Mononuclear cell (primary cell): ENCODE measurements around the gene IRF5. TPM values are rescaled to one million over a fixed set of nuclear protein-coding genes. Genes with fewer than 3 reads are reported as not detected.
"Not testable (repeated sequence)": the region's sequence is repeated elsewhere in the genome, so short reads cannot be mapped to it uniquely, and the experiment has no call there.

Experiments used
- H3K27me3 ChIP-seq: 2 replicates; pipeline ENCODE4 v1.6.0; 2011; ENCODE audit warnings: low read length, control low read depth; ENCODE audit not compliant: insufficient read depth
- H3K4me1 ChIP-seq: 2 replicates; pipeline ENCODE4 v1.5.1; 2011; ENCODE audit warnings: mild to moderate bottlenecking, low read length, control low read depth; ENCODE audit not compliant: insufficient read depth
- H3K4me3 ChIP-seq: 2 replicates; pipeline ENCODE4 v1.5.1; 2011; ENCODE audit warnings: mild to moderate bottlenecking, low read length, moderate library complexity
- H3K9me3 ChIP-seq: 2 replicates; pipeline ENCODE4 v1.5.1; 2011; ENCODE audit warnings: low read depth, mild to moderate bottlenecking, control low read depth, low read length
- total RNA-seq: library from RNA; depleted of rRNA; stranded (reverse); fragments of >200 nt; gene quantifications from one replicate; pipeline ENCODE4 v1.2.3, GENCODE V29; 2012

IRF5 gene
- total RNA-seq, 1 donor, result 26.7 TPM

GRCh38 chr7:128993419-128993818, 55.7 kb downstream of the IRF5 start:
- Histone ChIP-seq H3K9me3 (no peaks in the 10 kb centered on the region), H3K27me3 (no peaks in the 10 kb centered on the region), H3K4me3 (no peak overlapping the region), H3K4me1 (no peaks in the 10 kb centered on the region)

- not testable (repeated sequence) for H3K27me3 ChIP-seq, H3K9me3 ChIP-seq, H3K4me3 ChIP-seq, H3K4me1 ChIP-seq
Observed at GRCh38 chr7:128994560-128994959, 56.8 kb downstream of the IRF5 start.

- no peaks in the 10 kb centered on the region for H3K27me3 ChIP-seq
Observed at GRCh38 chr7:128997181-128997580, 59.5 kb downstream of the IRF5 start.

More at GRCh38 chr7:128997181-128997580, 59.5 kb downstream of the IRF5 start:
- Histone ChIP-seq H3K9me3 (no peaks in the 10 kb centered on the region), H3K4me1 (no peaks in the 10 kb centered on the region), H3K4me3 (no peak overlapping the region)

Other genes with a start within 250 kb of the IRF5 start
- gene CALU, start 198.6 kb upstream of the IRF5 start, total RNA-seq, result 39.9 TPM
- gene OPN1SW, start 162.1 kb upstream of the IRF5 start, total RNA-seq, result not detected
- 1.3 TPM for gene CCDC136, start 146.0 kb upstream of the IRF5 start, total RNA-seq
- gene FLNC, start 107.5 kb upstream of the IRF5 start, total RNA-seq, result under 0.01 TPM
- gene ATP6V1F, start 75.1 kb upstream of the IRF5 start, total RNA-seq, result 87.9 TPM
- 0.10 TPM for gene KCP, start 27.2 kb upstream of the IRF5 start, total RNA-seq
- 26.8 TPM for gene TNPO3, start 117.2 kb downstream of the IRF5 start, total RNA-seq
- gene TSPAN33, start 206.8 kb downstream of the IRF5 start, total RNA-seq, result 38.0 TPM